MV-4-11 (cell line): Measurements from ENCODE around the gene SORBS1.

Experiments used
- DNase-seq: peaks from one replicate; lab custom pipeline; 2025; lab: John Stamatoyannopoulos, UW

The SORBS1 gene

DNA sequence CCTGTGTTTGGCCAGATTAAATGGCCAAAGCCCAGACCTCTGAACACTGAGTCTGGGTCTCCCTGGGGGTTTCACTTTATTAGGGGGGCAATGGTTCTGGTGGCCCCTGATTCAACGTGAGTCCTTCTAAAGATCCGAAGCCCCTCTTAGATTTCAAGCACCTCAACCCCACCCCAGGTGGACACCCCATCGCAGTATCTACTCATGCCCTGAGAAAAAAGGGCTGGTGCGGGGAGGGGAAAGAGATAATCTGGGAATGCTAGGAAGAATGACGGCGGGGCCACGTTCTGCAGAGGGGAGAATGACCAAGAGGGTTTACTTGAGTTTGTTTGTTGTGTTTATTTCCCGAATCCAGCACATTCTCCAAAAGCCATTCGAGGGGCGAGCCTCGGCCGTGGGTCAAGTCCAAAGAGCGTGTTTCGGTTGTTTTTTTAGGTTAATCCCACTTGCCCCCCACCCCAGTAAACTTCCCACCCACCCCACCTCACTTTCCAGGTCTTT lies 271.2 kb downstream of the SORBS1 start:
- DNase-seq = no peak

DNA sequence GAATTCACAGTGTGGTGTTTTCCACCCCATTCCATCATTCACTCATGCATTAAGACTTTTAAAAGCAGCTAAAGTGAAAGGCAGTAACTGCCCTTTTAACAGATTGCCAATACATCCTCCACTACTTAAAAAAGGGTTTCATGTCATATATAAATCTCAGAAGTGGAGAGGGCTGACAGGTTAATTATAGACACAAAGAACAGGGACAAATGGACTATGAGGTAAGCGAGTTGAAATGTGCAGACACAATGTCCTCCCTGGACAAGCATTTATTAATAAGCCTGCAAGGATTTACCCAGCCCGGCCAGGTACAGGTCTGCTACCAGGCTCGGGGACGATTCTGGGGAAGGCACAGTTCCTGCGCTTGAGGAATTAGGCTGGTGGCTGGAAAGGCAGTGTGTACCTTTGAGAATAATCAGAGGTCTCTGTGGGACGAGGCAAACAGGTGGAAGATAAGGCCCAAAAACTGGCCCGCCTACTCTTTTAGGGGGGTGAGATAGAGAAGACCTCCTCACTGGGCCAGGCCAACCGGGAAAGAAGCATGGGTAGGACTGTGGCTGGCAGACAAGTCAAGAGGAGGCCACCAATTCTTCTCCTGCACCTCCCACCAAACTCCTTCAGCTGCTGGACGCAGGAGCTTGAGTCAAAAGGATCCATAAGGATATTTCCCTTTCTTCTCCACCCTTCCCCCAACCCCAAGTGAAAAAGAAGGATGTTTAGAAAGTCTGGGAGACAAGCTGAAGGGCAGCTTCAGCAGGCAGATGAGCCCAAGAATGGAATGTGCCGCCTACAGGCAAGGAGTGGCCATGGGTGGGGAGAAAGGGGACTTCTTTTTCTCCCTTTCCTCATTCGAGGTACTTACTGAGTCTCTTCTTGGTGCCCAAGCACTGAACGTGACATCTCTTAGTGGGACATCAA lies 271.9 kb downstream of the SORBS1 start:
- peak; percentile 21 for DNase-seq

DNA sequence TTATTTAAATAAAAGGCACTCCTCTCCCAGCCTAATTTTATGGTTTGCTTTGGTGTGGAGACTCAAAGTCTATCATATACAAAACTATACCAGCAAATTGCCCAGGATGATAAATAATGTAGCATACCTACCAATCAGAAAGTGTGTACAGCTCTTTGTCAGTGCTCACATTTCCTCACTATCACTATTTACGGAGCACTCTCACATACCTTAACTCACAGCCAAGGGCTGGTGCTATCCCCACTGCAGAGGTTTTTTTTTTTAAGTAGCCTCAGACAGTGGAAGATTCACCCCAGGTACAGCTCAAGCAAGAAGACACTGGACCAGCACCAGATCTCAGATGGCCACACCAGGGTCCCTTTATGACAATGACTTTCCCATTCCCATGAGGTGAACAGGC lies 272.9 kb downstream of the SORBS1 start:
- DNase-seq = no peak

DNA sequence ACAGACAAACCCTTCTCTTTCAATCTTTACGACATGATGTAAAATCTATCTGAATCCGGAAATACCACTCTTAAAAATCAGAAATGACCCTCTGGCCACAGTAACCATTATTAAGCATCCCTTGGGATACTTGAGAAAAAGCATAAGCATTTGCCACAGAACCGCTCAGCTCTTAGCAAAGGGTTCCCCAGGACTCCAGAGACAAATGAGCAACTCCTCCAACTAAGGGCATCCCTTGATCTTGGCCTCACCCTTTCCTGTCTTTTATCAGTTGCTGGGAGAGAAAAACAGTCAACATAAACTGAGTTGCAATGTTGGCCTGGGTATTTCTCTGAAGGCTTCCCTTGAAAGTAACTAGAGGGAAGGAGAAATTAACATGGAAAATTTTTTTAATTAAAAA lies 273.9 kb downstream of the SORBS1 start:
- DNase-seq = no peak

DNA sequence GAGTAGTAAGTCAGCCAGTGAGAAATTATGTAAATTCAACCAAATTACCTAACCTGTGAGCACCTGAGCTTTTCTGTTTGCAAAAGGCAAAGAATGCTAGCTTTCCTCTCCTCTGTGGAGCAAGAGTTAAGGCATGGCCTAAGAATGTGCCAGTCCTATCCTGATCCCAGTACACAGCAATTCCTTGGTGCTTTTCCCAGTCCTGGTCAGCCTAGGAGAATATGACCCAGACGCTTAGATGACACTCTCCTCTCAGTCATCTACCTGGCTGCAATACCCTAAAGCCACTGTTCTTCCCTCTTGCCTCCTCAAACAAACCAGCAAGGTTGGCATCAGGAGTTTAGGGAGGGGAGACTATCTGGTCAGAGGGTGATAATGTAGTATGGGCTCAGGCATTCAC lies 274.5 kb downstream of the SORBS1 start:
- no peak for DNase-seq

DNA sequence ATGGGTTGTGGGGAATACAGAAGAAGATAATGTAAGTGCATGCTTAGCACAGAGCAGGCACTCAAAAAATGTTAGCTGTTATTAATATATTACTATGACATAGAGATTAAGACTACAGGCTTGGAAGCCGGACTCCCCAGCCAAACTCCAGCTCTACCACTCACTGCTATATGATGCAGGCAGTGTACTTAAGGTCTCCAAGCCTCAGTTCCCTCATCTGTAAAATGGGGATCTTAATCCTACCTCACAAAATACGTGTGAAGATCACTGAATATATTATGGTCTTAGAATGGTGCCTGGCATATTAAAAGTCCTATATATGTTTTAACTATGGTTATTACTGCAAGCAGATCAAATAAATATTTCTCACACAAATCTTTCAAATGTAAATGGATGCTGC lies 275.6 kb downstream of the SORBS1 start:
- DNase-seq = no peak

DNA sequence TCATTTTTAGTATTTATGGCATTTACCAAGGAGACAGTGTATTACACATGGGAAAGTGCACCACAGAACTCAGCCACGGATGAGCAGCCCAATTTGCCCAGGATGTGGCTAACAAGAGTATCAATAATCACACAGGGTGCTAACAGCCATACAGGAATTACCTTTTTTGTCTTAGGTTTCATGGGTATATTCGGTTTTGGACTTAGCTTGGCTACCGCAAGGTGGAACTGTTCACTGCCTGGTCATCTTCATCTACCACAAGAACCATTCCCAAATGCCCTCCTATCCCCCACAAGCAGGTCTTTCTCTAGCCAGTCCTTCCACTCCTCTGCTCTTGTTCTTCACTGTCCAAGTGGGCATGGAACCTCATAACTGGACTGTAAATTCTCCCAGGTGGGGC lies 276.4 kb downstream of the SORBS1 start:
- no peak for DNase-seq

DNA sequence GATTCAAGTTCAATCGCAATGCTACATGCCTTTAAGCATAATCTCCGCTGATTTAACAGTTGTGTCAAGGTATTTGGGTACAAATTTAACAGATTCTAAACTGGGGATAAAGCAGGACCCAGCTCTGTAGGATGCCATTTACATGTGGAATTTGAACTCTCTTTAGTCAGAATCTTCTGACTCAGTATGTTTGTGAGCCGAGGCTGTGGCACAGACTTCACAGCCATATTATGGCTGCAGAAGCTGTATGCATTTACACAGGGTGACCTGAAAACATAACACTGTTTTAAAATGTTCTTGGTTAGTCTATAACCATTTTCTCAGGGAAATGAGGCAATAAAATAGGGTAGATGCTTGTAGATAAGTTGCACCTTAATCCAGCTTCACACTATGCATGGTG lies 279.1 kb downstream of the SORBS1 start:
- DNase-seq = no peak

DNA sequence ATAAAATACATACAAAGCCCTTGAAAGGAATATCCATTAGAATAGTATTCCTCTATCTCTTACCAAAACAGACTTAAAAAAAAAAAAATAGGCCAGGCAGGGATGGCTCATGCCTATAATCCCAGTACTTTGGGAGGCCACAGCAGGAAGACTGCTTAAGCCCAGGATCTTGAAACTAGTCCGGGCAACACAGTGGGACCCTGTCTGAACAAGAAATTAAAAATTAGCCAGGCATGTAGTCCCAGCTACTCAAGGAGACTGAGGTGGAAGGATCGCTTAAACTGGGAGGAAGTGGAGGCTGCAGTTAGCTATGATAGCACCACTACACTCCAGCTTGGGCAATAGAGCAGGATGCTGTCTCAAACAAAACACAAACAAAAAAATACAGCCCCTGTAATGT lies 280.0 kb downstream of the SORBS1 start:
- no peak for DNase-seq

DNA sequence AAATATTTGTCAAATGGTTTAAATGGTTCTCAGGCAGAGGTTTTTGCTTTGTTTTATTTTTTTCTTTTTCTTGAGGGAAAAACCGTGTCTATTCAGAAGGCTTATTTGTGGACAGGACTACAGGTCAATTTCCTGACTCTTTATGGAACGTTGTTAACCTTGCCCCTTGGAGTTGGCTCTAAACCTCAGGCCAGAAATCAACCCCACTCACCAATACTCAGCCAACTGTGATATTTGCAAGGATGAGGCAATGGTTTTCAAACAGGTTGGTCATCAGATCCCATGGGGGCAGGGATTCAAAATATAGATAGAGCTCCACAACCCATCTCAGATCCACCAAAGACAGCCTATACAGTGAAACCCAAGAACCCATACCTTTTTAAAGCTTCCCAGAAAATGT lies 280.5 kb downstream of the SORBS1 start:
- no peak for DNase-seq

DNA sequence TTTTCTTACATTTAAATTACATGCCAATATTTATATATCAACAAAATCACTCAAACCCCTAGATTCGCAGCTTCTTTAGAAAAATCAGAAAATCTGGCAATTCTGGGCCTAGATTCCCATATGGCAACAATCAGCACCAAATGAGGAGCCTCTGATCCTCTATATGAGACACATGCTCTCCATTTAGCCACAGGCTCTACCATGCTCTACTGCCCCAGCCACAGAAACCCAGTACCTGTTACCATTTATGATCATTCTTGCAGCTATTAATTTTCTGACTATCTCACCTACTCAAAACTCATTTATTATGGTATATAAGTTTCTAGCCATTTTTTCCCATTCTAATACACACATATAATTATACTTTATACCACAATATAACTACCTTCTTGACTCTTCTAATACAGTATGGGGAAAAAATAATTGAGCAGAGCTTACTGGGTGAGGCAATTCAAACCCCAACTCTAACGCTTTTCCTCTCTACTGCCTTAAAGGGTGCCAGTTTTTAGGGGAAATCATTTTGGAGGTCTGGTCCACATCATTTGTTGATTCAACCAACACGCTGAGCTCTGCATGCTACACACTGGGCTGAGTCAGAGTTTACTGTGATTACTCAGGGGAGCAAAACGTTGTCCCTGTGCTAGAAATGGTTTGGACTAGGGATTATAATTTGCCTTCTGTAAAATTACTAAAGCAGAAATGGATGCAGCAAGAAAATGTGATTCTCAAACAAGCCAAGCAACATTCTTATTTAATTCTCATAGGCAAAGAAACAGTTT lies 281.9 kb downstream of the SORBS1 start:
- DNase-seq = no peak

DNA sequence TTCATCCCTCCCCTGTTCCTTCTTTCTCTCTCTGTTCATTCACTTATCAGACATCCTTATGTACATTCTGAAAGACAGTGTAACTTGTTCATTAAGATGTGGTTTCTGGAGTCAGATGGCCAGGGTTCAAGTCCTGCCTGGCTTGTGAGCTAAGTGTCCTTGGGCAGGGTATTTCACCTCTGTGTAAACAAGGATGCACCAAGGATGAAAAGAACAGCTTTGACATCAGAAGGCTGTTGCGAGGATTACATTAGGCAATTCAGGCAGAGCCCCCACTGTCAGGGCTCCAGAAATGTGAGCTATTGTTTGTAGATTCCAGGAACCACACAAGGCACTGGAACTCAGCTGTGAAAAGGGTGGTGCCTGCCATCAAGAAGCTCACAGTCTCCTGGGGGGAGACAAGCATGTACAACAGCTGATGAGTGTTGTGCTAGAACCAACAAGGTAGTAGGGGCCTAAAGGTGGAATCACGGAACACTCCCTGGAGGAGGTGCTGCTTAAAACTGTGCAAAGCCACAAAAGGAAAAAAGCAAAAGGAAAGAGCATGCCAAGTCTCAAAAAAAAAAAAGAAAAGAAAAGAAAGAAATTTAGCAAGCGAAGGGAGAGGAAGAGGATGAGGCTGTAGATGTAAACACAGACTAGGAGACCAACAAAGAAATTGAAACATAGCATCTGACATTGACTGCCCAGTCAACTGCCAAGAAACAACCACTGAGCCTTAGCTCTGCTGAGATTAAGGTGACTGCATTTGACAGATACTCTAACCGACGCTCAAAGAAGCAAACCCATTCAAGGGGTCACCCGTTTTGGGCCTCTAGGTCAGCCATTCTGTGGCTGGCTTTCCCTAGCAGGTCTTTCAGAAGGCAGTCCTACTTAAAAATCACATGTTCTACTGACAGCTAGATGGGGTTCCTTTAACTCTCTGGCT lies 282.8 kb downstream of the SORBS1 start:
- no peak for DNase-seq

DNA sequence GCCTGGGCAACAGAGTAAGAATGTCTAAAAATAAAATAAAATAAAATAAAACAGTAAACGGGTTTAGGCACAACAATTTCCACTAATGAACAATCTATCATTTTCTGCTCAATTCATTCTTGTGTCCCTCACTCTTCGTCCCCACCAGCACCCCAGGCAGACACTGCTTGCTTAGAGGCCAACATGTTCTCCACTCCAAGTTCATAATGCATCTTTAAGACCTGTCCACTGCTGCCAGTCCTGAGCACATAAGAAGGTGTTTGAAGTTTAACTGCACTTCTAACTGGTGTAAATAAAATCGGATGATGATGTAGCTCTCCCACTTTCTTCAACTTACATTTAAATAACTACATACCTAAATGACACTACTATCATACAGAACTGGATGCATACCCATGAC lies 283.6 kb downstream of the SORBS1 start:
- DNase-seq = no peak

DNA sequence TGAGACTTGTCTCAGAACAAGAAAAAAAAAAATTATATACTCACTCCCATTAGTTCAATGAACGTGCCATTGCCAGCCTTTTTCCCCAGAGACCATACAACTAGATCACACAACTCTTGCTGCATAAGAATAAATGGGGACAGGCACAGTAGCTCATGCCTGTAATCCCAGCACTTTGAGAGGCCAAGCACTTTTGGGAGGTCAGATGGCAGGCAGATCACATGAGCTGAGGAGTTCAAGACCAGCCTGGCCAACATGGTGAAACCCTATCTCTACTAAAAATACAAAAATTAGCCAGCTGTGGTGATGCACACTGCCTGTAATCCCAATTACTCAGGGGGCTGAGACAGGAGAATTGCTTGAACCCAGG lies 284.0 kb downstream of the SORBS1 start:
- DNase-seq = no peak

DNA sequence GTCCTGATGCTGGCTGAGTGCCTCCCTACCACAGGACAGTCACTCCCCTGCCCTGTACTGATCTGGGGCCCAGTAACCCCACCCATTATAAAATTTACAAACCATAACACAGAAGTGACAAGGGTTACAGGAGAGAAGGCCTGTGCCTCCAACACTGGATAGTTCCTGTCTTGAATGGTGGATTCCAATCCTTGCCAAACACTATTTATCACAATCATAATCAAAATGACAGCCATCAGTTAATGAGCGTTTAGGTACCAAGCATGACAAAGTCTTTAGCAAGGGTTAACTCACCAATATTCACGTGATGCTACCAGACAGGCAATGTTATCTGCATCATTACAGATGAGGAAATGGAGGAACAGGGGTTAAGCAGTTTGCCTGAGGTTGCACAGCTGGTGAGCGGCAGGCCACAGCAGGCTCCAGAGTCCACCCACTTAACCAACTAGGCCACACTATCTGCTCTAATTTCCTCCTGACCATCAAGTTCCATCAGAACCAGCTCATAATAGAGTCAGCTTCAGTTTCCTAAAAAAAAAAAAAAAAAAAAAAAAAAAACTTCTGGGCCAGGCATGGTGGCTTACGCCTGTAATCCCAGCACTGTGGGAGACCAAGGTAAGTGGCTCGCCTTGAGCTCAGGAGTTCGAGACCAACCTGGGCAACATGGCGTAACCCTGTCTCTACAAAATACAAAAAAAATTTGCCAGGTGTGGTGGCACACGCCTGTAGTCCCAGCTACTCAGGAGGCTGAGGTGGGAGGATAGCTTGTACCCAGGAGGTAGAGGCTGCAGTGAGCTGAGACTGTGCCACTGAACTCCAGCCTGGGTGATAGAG lies 284.6 kb downstream of the SORBS1 start:
- DNase-seq = peak; percentile 85

DNA sequence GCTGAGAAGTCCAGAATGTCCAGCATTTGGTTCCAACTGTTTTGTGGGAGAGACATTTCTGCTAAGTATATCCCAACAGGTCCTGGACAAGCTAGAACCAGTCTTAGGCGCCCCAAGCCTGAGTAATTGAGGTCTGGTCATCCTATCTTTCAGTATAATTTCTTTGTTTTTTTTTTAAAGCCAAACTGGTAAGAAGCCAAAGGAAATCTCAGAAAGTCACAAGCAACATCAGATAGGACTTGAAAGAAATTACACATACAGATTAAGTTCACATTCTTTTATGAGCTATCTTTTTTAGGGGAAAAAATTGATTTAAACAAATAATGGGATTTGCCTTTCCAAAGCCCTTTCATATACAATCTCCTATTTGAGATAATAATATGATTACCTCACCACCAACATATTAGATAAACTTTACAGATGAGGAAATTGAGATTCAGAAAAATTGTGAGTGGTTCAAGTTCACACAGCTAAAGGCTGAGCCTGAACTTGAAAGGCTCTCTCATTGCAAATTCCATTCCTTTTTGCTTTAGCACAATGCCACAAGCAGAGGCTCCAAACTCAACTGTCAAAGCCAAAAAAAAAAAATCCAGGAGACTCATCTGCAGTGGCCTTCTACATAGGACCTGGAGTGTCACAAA lies 285.3 kb downstream of the SORBS1 start:
- no peak for DNase-seq

DNA sequence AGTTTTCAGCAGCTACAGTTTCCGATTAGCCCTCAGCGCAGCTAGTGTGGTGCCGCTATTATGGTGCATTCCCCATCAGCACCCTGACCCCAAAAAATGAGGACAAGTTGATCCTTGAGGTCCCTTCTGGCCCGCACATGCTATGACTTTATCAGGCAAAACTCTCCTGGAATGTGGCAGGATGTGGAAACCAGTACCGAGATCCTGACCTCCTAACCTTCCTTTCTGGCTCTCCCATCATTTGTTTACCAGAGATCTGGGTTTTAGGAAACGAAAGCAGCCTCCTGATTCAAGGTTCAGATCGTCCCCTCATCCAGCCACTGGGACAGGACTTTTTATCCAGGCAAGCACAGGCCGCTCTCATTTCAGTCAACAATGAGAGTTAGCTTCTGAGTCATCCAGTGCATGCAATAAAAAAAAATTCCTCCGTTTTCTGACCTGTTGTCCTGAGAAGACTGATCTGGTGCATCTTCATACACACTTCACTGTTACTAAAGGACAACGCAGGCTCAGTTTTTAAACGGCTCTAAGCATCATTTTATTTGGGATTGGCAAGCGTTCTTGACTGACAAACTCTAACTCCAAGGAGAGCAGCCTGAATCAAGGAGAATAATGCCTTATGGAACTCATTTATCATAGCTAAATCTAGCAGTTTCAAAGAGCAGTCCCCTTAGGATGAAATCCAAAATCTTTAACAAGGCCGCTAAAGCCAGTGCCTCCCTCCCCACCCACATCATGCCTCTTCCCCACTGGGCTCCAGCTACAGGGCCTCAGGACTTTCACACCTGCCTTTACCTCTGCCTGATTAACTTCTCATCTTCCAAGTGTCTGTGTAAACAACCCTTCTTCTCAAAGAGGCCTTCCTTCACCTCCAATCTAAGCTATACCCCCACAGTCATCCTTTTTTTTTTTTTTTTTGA lies 287.5 kb downstream of the SORBS1 start:
- DNase-seq = peak; percentile 23

DNA sequence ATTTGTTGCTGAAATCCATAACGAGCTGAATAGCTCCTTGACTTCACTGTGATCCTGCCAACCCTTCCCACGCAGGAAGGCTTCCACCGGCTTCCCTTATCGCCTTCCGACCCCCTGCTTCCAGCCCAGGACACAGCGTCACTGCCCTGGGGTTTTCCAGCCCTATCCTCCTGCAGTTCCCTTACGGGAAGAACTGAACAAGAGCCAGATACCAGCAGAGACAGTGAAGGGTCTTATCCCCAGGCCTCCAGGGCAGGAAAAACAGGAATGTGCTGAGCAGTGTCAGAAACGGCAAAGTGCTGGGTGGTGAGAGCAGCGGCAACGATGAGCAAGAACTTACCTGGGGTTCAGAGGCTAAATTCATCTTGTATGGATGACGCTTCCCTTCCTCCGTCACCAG lies 292.7 kb downstream of the SORBS1 start:
- DNase-seq = no peak

DNA sequence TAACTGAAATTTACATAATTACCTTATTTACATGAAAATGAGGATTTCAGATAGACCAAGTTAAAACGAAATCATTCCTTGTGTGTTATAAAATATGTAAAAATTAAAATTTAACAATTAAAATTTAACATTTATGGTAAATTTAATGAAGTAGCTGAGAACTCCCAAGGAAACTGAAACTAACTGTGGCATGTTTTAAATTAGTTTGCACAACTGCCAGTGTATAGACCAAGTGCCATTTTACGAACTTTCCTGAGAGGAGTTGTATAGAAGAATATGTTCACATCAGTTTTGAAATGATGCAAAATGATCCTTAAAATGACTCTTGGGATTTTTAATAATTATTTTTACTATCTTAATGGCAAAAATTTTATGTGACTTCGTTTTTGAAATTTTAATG lies 293.9 kb downstream of the SORBS1 start:
- peak; percentile 6 for DNase-seq

DNA sequence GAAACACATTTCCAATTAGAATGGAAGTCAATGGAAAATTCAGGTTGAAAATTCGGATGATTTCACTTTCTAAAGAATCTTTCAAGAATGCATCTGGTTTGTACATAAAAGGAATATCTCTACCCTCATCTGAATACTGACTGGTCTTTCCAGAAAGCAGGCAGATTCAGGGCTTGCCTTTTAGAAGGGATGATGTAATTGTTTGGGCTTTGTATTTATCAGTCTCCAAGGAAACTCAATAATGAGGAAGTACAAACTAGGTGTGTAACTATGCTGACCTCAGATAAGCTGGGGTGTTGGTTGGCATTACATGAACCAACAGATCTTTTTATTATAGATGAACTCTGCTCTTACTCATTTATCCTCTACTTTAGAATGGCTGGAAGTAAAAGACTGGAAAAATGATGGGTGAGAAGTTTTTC lies 294.5 kb downstream of the SORBS1 start:
- peak; percentile 87 for DNase-seq
